ENCODE results near the gene RNF180. TPM values are rescaled to one million over a fixed set of nuclear protein-coding genes. Genes with fewer than 3 reads are reported as not detected.

The RNF180 gene
- total and polyA plus RNA-seq, 2 donors (not counting 1 experiment from before 2014, with no cell fraction given), result not detected

DNA sequence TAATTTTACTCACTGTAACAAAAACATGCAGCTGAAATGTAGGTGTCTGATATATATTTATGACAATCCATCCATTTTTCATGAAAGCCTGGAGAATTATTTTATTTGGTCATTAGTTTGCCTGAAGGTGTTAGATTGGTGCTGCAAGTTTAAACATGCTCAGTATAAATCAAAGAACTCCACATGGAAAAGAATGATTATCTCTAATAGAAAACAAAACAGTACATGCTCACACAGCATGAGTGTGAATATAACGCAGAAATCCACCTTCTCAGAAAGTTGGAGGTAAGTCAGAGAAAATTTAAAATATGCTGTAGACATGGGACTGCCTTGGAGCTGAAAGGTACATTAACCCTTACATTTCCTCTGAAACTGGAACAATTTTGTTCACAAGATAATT is 174.7 kb downstream of the RNF180 start:
- CTCF ChIA-PET, result no interaction called here
- no peak overlapping the region for H3K9ac ChIP-seq (ENCODE audit: low read length)
- no peaks in the 10 kb centered on the region for H3K4me1 ChIP-seq (ENCODE audit: control insufficient read depth in 2 of 2, insufficient read depth in 2 of 2, low read length in 2 of 2)
- ATAC-seq (ENCODE audit: low read depth), result no peak
- H3K4me1 Mint-ChIP-seq, result no peaks in the 10 kb centered on the region
- TF ChIP-seq, protein P1, sequence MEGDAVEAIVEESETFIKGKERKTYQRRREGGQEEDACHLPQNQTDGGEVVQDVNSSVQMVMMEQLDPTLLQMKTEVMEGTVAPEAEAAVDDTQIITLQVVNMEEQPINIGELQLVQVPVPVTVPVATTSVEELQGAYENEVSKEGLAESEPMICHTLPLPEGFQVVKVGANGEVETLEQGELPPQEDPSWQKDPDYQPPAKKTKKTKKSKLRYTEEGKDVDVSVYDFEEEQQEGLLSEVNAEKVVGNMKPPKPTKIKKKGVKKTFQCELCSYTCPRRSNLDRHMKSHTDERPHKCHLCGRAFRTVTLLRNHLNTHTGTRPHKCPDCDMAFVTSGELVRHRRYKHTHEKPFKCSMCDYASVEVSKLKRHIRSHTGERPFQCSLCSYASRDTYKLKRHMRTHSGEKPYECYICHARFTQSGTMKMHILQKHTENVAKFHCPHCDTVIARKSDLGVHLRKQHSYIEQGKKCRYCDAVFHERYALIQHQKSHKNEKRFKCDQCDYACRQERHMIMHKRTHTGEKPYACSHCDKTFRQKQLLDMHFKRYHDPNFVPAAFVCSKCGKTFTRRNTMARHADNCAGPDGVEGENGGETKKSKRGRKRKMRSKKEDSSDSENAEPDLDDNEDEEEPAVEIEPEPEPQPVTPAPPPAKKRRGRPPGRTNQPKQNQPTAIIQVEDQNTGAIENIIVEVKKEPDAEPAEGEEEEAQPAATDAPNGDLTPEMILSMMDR (IDR thresholded peaks at IDR 0.05), result no peak
- no peak for TF ChIP-seq EZH2 (IDR thresholded peaks at IDR 0.05; ENCODE audit: borderline replicate concordance, insufficient read depth, low read depth, low read length, poor library complexity, severe bottlenecking)
- no peaks in the 10 kb centered on the region for H3K27me3 ChIP-seq (replicated peaks in 1 of 4; ENCODE audit: control extremely low read depth in 1 of 4, control insufficient read depth in 3 of 4, insufficient read depth in 4 of 4, low read length in 3 of 4)
- no peak overlapping the region for H3K4me2 ChIP-seq (replicated peaks; ENCODE audit: low read depth, low read length, poor library complexity, severe bottlenecking)
- no peaks in the 10 kb centered on the region for H3K79me2 ChIP-seq (ENCODE audit: control insufficient read depth, insufficient read depth, low read length)
- WGBS (ENCODE audit: insufficient coverage), result no CpG with 5 or more reads among the region's 1 CpG
- POLR2A ChIA-PET, result no interaction called here
- H4K20me1 ChIP-seq (ENCODE audit: control insufficient read depth, insufficient read depth, low read length, poor library complexity, severe bottlenecking), result no peaks in the 10 kb centered on the region
- H3K27ac ChIP-seq (ENCODE audit: low read length in 2 of 2), result no peak overlapping the region
- H2AFZ ChIP-seq (ENCODE audit: insufficient read depth, low read depth, low read length, poor library complexity, severe bottlenecking), result no peak overlapping the region
- DNase-seq, result no peak
- no peaks in the 10 kb centered on the region for H3K36me3 ChIP-seq (replicated peaks in 1 of 2; ENCODE audit: control extremely low read depth in 1 of 2, control insufficient read depth in 1 of 2, extremely low read depth in 1 of 2, insufficient read depth in 2 of 2, low read length in 1 of 2)
- H3K4me3 Mint-ChIP-seq, result no peak overlapping the region
- H3K9me3 ChIP-seq (ENCODE audit: control extremely low read depth in 1 of 3, control insufficient read depth in 2 of 3, insufficient read depth in 1 of 3, low read length in 2 of 3), result no peaks in the 10 kb centered on the region
- no peaks in the 10 kb centered on the region for H3K27me3 Mint-ChIP-seq
- H3K9me3 Mint-ChIP-seq (ENCODE audit: insufficient read depth), result no peaks in the 10 kb centered on the region
- no peak overlapping the region for H3K4me3 ChIP-seq (ENCODE audit: control extremely low read depth in 1 of 5, extremely low read depth in 1 of 5, insufficient read depth in 1 of 5, low read depth in 2 of 5, low read length in 4 of 5)
- intact Hi-C loops (cut with micrococcal nuclease), result no loop called here
- H3K27ac Mint-ChIP-seq, result no peak overlapping the region

DNA sequence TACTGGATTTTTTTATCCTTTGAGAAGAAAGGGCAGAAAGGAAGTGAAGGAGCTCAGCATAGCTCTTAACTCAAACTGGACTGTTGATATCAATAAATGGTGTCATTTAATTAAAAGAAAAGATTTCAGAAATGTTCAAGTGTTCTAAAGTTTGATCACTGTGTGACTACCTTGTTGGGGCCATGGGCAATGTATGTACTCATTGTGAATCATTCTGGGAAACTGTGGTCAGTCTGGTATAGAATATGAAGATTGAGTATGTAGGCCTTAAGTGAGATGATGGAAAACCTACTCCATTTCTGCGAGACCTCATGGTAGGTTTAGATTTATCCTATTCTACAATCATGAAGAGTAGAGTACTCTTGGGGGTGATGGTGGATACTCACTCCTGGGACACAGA is 175.7 kb downstream of the RNF180 start:
- intact Hi-C loops (cut with micrococcal nuclease), result no loop called here
- CTCF ChIA-PET, result no interaction called here

More for the DNA sequence above, 175.7 kb downstream of the RNF180 start:
- no peaks in the 10 kb centered on the region for H3K4me1 ChIP-seq (ENCODE audit: control insufficient read depth in 2 of 2, insufficient read depth in 2 of 2, low read length in 2 of 2)
- WGBS (ENCODE audit: insufficient coverage), result no CpG with 5 or more reads among the region's 1 CpG
- no peak overlapping the region for H3K27ac ChIP-seq (ENCODE audit: low read length in 2 of 2)
- Mint-ChIP-seq H3K4me3 (no peak overlapping the region), H3K27ac (no peak overlapping the region), H3K9me3 (ENCODE audit: insufficient read depth) (no peaks in the 10 kb centered on the region), H3K27me3 (no peaks in the 10 kb centered on the region), H3K4me1 (no peaks in the 10 kb centered on the region)
- H3K36me3 ChIP-seq (replicated peaks in 1 of 2; ENCODE audit: control extremely low read depth in 1 of 2, control insufficient read depth in 1 of 2, extremely low read depth in 1 of 2, insufficient read depth in 2 of 2, low read length in 1 of 2), result no peaks in the 10 kb centered on the region
- H2AFZ ChIP-seq (ENCODE audit: insufficient read depth, low read depth, low read length, poor library complexity, severe bottlenecking), result no peak overlapping the region
- no peaks in the 10 kb centered on the region for H4K20me1 ChIP-seq (ENCODE audit: control insufficient read depth, insufficient read depth, low read length, poor library complexity, severe bottlenecking)
- POLR2A ChIA-PET, result no interaction called here
- H3K4me3 ChIP-seq (ENCODE audit: control extremely low read depth in 1 of 5, extremely low read depth in 1 of 5, insufficient read depth in 1 of 5, low read depth in 2 of 5, low read length in 4 of 5), result no peak overlapping the region
- TF ChIP-seq, protein P1 (IDR thresholded peaks at IDR 0.05), result no peak
- no peak for TF ChIP-seq EZH2 (IDR thresholded peaks at IDR 0.05; ENCODE audit: borderline replicate concordance, insufficient read depth, low read depth, low read length, poor library complexity, severe bottlenecking)
- H3K9ac ChIP-seq (ENCODE audit: low read length), result no peak overlapping the region
- no peaks in the 10 kb centered on the region for H3K79me2 ChIP-seq (ENCODE audit: control insufficient read depth, insufficient read depth, low read length)
- no peak overlapping the region for H3K4me2 ChIP-seq (replicated peaks; ENCODE audit: low read depth, low read length, poor library complexity, severe bottlenecking)
- no peaks in the 10 kb centered on the region for H3K27me3 ChIP-seq (replicated peaks in 1 of 4; ENCODE audit: control extremely low read depth in 1 of 4, control insufficient read depth in 3 of 4, insufficient read depth in 4 of 4, low read length in 3 of 4)
- no peaks in the 10 kb centered on the region for H3K9me3 ChIP-seq (ENCODE audit: control extremely low read depth in 1 of 3, control insufficient read depth in 2 of 3, insufficient read depth in 1 of 3, low read length in 2 of 3)
- ATAC-seq (ENCODE audit: low read depth), result no peak
- no peak for DNase-seq
